SK-N-SH (cell line): ENCODE results near the gene RIPK4.

Experiments
- CTCF ChIP-seq: fragments of 200-600 bp; sonication (generic); IDR thresholded peaks from 2 replicates; pipeline ENCODE4 v1.6.1; 2017; ENCODE audit warnings: antibody characterized with exemption, mild to moderate bottlenecking, moderate library complexity
- FOSL2 ChIP-seq: IDR thresholded peaks from 2 replicates; pipeline ENCODE4 v1.4.0; 2012; ENCODE audit warnings: low read depth, mild to moderate bottlenecking, moderate library complexity, borderline replicate concordance
- GABPA ChIP-seq: IDR thresholded peaks from 2 replicates; pipeline ENCODE4 v1.4.0; 2012; ENCODE audit warnings: low read depth, mild to moderate bottlenecking
- MXI1 ChIP-seq: IDR thresholded peaks from 2 replicates; pipeline ENCODE4 v1.6.1; 2012; ENCODE audit warnings: mild to moderate bottlenecking, low read depth, low read length, improper control_type of control experiment
- POLR2AphosphoS5 ChIP-seq: IDR thresholded peaks from 2 replicates; pipeline ENCODE4 v1.6.1; 2012; ENCODE audit warnings: low read depth, low read length
- RAD21 ChIP-seq: IDR thresholded peaks from 2 replicates; pipeline ENCODE4 v1.6.1; 2012; ENCODE audit warnings: mild to moderate bottlenecking, low read length
- REST ChIP-seq: IDR thresholded peaks from 2 replicates; pipeline ENCODE4 v1.6.1; 2012; ENCODE audit warnings: mild to moderate bottlenecking, low read depth, low read length, moderate library complexity
- TAF1 ChIP-seq: IDR thresholded peaks from 2 replicates; pipeline ENCODE4 v1.6.1; 2012; ENCODE audit warnings: low read depth, mild to moderate bottlenecking, low read length, moderate library complexity, borderline replicate concordance
- TCF12 ChIP-seq: IDR thresholded peaks from 2 replicates; pipeline ENCODE4 v1.4.0; 2012
- TEAD4 ChIP-seq: IDR thresholded peaks from 2 replicates; pipeline ENCODE4 v1.4.0; 2012; ENCODE audit warnings: mild to moderate bottlenecking, borderline replicate concordance; ENCODE audit not compliant: insufficient read depth
- USF2 ChIP-seq: fragments of 150-350 bp; IDR thresholded peaks from 2 replicates; pipeline ENCODE4 v1.6.1; 2017; ENCODE audit warnings: antibody characterized with exemption, low read length, low read depth, borderline replicate concordance
- YY1 ChIP-seq: IDR thresholded peaks from 2 replicates; pipeline ENCODE4 v1.4.0; 2012; ENCODE audit warnings: low read depth, mild to moderate bottlenecking
- ZBTB33 ChIP-seq: IDR thresholded peaks from 2 replicates; pipeline ENCODE4 v1.4.0; 2012; ENCODE audit warnings: low read depth, borderline replicate concordance
- TF ChIP-seq, protein P1 (sequence below): IDR thresholded peaks from 2 replicates; pipeline ENCODE4 v1.4.0; 2012; ENCODE audit warnings: low read depth

DNA sequence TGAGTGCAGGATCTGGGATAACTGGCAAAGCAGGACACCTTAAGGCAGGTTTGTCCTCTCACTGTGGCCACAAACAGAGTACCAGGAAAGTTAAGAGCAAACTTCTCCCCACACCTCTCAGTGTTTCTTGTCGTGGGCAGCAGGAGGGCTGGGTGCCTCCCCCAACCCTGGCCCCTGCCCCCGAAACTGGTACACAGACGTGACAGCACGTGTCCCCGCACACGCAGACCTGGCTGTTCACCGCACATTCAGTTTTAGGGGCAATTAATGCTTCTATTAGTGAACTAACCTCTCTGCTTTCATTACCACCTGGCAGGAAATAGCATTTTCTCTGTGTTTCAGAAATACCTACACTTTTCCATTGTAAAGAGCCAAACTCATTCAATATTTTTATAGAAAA is 32.9 kb upstream of the RIPK4 start:
- TF ChIP-seq CTCF (no peak), REST (no peak), MXI1 (no peak), GABPA (no peak), YY1 (no peak), TAF1 (no peak), POLR2AphosphoS5 (no peak), TCF12 (no peak), USF2 (no peak), FOSL2 (no peak), RAD21 (no peak), ZBTB33 (no peak), TEAD4 (no peak)
- TF ChIP-seq, protein P1, sequence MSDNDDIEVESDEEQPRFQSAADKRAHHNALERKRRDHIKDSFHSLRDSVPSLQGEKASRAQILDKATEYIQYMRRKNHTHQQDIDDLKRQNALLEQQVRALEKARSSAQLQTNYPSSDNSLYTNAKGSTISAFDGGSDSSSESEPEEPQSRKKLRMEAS = no peak
